Vagina (tissue), 2 donors: ENCODE data around the gene ITGB7.

ENCODE experiments used
- CTCF ChIP-seq, 3 experiments: fragments of 450-650 bp in 2 of 3; fragments of 200-600 bp in 1 of 3; sonication (generic) in 1 of 3; IDR thresholded peaks; one replicate each; pipeline ENCODE4 v1.5.1; 2017 to 2019; ENCODE audit warnings: antibody characterized with exemption in 3 of 3, mild to moderate bottlenecking in 2 of 3, moderate library complexity in 2 of 3
- POLR2A ChIP-seq, 2 donors: fragments of 450-650 bp; IDR thresholded peaks; one replicate each; pipeline ENCODE4 v1.6.1; 2017; ENCODE audit warnings: antibody characterized with exemption in 2 of 2, mild to moderate bottlenecking in 2 of 2, moderate library complexity in 2 of 2
- POLR2AphosphoS5 ChIP-seq, 2 donors: sonication (generic); formaldehyde crosslinking; IDR thresholded peaks; one replicate each; pipeline ENCODE4 v1.9.0; 2017; ENCODE audit warnings: antibody characterized with exemption in 2 of 2, mild to moderate bottlenecking in 2 of 2, low read depth in 1 of 2; ENCODE audit not compliant: insufficient read depth in 1 of 2

- TF ChIP-seq CTCF (IDR thresholded peaks at IDR 0.05), result no peak
- TF ChIP-seq POLR2A (IDR thresholded peaks at IDR 0.05), result no peak
- TF ChIP-seq POLR2AphosphoS5 (IDR thresholded peaks at IDR 0.05; ENCODE audit: insufficient read depth in 1 of 2, low read depth in 1 of 2), result no peak
Measured at GRCh38 chr12:53152390-53152789, 54.7 kb downstream of the ITGB7 start.
